ENCODE measurements around the gene AGT. TPM values are rescaled to one million over a fixed set of nuclear protein-coding genes. Genes with fewer than 3 reads are reported as not detected.

Gene AGT
- total RNA-seq, 1 experiment from 2014 or later: not detected

- Histone ChIP-seq H4K20me1 (ENCODE audit: insufficient read depth, low read depth, low read length) (no peaks in the 10 kb centered on the region), H3K27me3 (ENCODE audit: low read length) (no peaks in the 10 kb centered on the region), H3K4me2 (ENCODE audit: low read depth, low read length, poor library complexity, severe bottlenecking) (no peak overlapping the region), H3K9ac (ENCODE audit: low read length) (no peak overlapping the region), H3K9me3 (ENCODE audit: low read length) (no peaks in the 10 kb centered on the region), H3K36me3 (ENCODE audit: insufficient read depth, low read length) (no peaks in the 10 kb centered on the region), H3K9me2 (replicated peaks; ENCODE audit: insufficient read depth, low read length) (no peaks in the 10 kb centered on the region), H2AFZ (ENCODE audit: low read length) (no peak overlapping the region), H3K27ac (ENCODE audit: low read length) (no peak overlapping the region), H3K79me2 (ENCODE audit: low read length) (no peaks in the 10 kb centered on the region), H3K4me3 (ENCODE audit: low read length) (no peak overlapping the region), H3K4me1 (ENCODE audit: low read length) (no peaks in the 10 kb centered on the region)
- DNase-seq: no peak
These were observed 784 bp downstream of the AGT start for GRCh38 chr1:230713138-230713537.

- Histone ChIP-seq H3K36me3 (ENCODE audit: insufficient read depth, low read length) (no peaks in the 10 kb centered on the region), H2AFZ (ENCODE audit: low read length) (no peak overlapping the region), H3K27ac (ENCODE audit: low read length) (no peak overlapping the region), H3K27me3 (ENCODE audit: low read length) (no peaks in the 10 kb centered on the region), H3K4me2 (ENCODE audit: low read depth, low read length, poor library complexity, severe bottlenecking) (no peak overlapping the region), H3K4me3 (ENCODE audit: low read length) (no peak overlapping the region), H3K79me2 (ENCODE audit: low read length) (no peaks in the 10 kb centered on the region), H3K9ac (ENCODE audit: low read length) (no peak overlapping the region), H3K9me3 (ENCODE audit: low read length) (no peaks in the 10 kb centered on the region), H3K4me1 (ENCODE audit: low read length) (no peaks in the 10 kb centered on the region), H3K9me2 (replicated peaks; ENCODE audit: insufficient read depth, low read length) (no peaks in the 10 kb centered on the region), H4K20me1 (ENCODE audit: insufficient read depth, low read depth, low read length) (no peaks in the 10 kb centered on the region)
- no peak for DNase-seq
These were observed 1.4 kb downstream of the AGT start for GRCh38 chr1:230712470-230712942.

- no peak overlapping the region for H2AFZ ChIP-seq (ENCODE audit: low read length)
- no peaks in the 10 kb centered on the region for H4K20me1 ChIP-seq (ENCODE audit: insufficient read depth, low read depth, low read length)
- H3K27me3 ChIP-seq (ENCODE audit: low read length): no peaks in the 10 kb centered on the region
- no peaks in the 10 kb centered on the region for H3K9me3 ChIP-seq (ENCODE audit: low read length)
- H3K4me2 ChIP-seq (ENCODE audit: low read depth, low read length, poor library complexity, severe bottlenecking): no peak overlapping the region
- H3K9me2 ChIP-seq (replicated peaks; ENCODE audit: insufficient read depth, low read length): no peaks in the 10 kb centered on the region
- no peak overlapping the region for H3K4me3 ChIP-seq (ENCODE audit: low read length)
- no peaks in the 10 kb centered on the region for H3K36me3 ChIP-seq (ENCODE audit: insufficient read depth, low read length)
- DNase-seq: no peak
- no peaks in the 10 kb centered on the region for H3K79me2 ChIP-seq (ENCODE audit: low read length)
- H3K4me1 ChIP-seq (ENCODE audit: low read length): no peaks in the 10 kb centered on the region
- H3K27ac ChIP-seq (ENCODE audit: low read length): no peak overlapping the region
- no peak overlapping the region for H3K9ac ChIP-seq (ENCODE audit: low read length)
These were observed 2.7 kb downstream of the AGT start for GRCh38 chr1:230711245-230711644.

- Histone ChIP-seq H3K9ac (ENCODE audit: low read length) (no peak overlapping the region), H3K36me3 (ENCODE audit: insufficient read depth, low read length) (no peaks in the 10 kb centered on the region), H3K27ac (ENCODE audit: low read length) (no peak overlapping the region), H3K9me3 (ENCODE audit: low read length) (no peaks in the 10 kb centered on the region), H2AFZ (ENCODE audit: low read length) (no peak overlapping the region), H3K79me2 (ENCODE audit: low read length) (no peaks in the 10 kb centered on the region), H3K27me3 (ENCODE audit: low read length) (no peaks in the 10 kb centered on the region), H4K20me1 (ENCODE audit: insufficient read depth, low read depth, low read length) (no peaks in the 10 kb centered on the region), H3K9me2 (replicated peaks; ENCODE audit: insufficient read depth, low read length) (no peaks in the 10 kb centered on the region), H3K4me1 (ENCODE audit: low read length) (no peaks in the 10 kb centered on the region), H3K4me3 (ENCODE audit: low read length) (no peak overlapping the region), H3K4me2 (ENCODE audit: low read depth, low read length, poor library complexity, severe bottlenecking) (no peak overlapping the region)
- DNase-seq: no peak
These were observed 3.4 kb downstream of the AGT start for GRCh38 chr1:230710543-230710904.

GRCh38 chr1:230709619-230710542 is 4.0 kb downstream of the AGT start:
- no peaks in the 10 kb centered on the region for H3K9me2 ChIP-seq (replicated peaks; ENCODE audit: insufficient read depth, low read length)
- no peaks in the 10 kb centered on the region for H3K27me3 ChIP-seq (ENCODE audit: low read length)
- H3K27ac ChIP-seq (ENCODE audit: low read length): no peak overlapping the region
- no peaks in the 10 kb centered on the region for H4K20me1 ChIP-seq (ENCODE audit: insufficient read depth, low read depth, low read length)
- H3K36me3 ChIP-seq (ENCODE audit: insufficient read depth, low read length): no peaks in the 10 kb centered on the region
- H2AFZ ChIP-seq (ENCODE audit: low read length): no peak overlapping the region
- H3K4me3 ChIP-seq (ENCODE audit: low read length): no peak overlapping the region
- H3K9ac ChIP-seq (ENCODE audit: low read length): no peak overlapping the region
- H3K9me3 ChIP-seq (ENCODE audit: low read length): no peaks in the 10 kb centered on the region
- no peaks in the 10 kb centered on the region for H3K79me2 ChIP-seq (ENCODE audit: low read length)
- no peak for DNase-seq
- H3K4me2 ChIP-seq (ENCODE audit: low read depth, low read length, poor library complexity, severe bottlenecking): no peak overlapping the region
- H3K4me1 ChIP-seq (ENCODE audit: low read length): no peaks in the 10 kb centered on the region

- H2AFZ ChIP-seq (ENCODE audit: low read length): no peak overlapping the region
- DNase-seq: no peak
- H3K4me3 ChIP-seq (ENCODE audit: low read length): no peak overlapping the region
- H3K27me3 ChIP-seq (ENCODE audit: low read length): no peaks in the 10 kb centered on the region
- no peak overlapping the region for H3K27ac ChIP-seq (ENCODE audit: low read length)
- H3K36me3 ChIP-seq (ENCODE audit: insufficient read depth, low read length): no peaks in the 10 kb centered on the region
- H3K4me2 ChIP-seq (ENCODE audit: low read depth, low read length, poor library complexity, severe bottlenecking): no peak overlapping the region
- no peaks in the 10 kb centered on the region for H3K9me3 ChIP-seq (ENCODE audit: low read length)
- H3K9me2 ChIP-seq (replicated peaks; ENCODE audit: insufficient read depth, low read length): no peaks in the 10 kb centered on the region
- no peak overlapping the region for H3K9ac ChIP-seq (ENCODE audit: low read length)
- no peaks in the 10 kb centered on the region for H3K4me1 ChIP-seq (ENCODE audit: low read length)
- H3K79me2 ChIP-seq (ENCODE audit: low read length): no peaks in the 10 kb centered on the region
- no peaks in the 10 kb centered on the region for H4K20me1 ChIP-seq (ENCODE audit: insufficient read depth, low read depth, low read length)
These were observed 5.0 kb downstream of the AGT start for GRCh38 chr1:230708631-230709580.

GRCh38 chr1:230707732-230708630 is 5.9 kb downstream of the AGT start:
- DNase-seq: no peak
- no peaks in the 10 kb centered on the region for H3K9me3 ChIP-seq (ENCODE audit: low read length)
- H3K9ac ChIP-seq (ENCODE audit: low read length): no peak overlapping the region
- H3K36me3 ChIP-seq (ENCODE audit: insufficient read depth, low read length): no peaks in the 10 kb centered on the region
- H3K27me3 ChIP-seq (ENCODE audit: low read length): no peaks in the 10 kb centered on the region
- no peaks in the 10 kb centered on the region for H4K20me1 ChIP-seq (ENCODE audit: insufficient read depth, low read depth, low read length)
- no peak overlapping the region for H3K4me3 ChIP-seq (ENCODE audit: low read length)
- no peaks in the 10 kb centered on the region for H3K4me1 ChIP-seq (ENCODE audit: low read length)
- no peaks in the 10 kb centered on the region for H3K9me2 ChIP-seq (replicated peaks; ENCODE audit: insufficient read depth, low read length)
- no peak overlapping the region for H3K27ac ChIP-seq (ENCODE audit: low read length)
- H3K4me2 ChIP-seq (ENCODE audit: low read depth, low read length, poor library complexity, severe bottlenecking): no peak overlapping the region
- no peak overlapping the region for H2AFZ ChIP-seq (ENCODE audit: low read length)
- H3K79me2 ChIP-seq (ENCODE audit: low read length): no peaks in the 10 kb centered on the region
